HG03139 (cell line): ENCODE results near the gene C14orf180.
"Not testable (repeated sequence)": the region's sequence is repeated elsewhere in the genome, so short reads cannot be mapped to it uniquely, and the experiment has no call there.

Experiments
- ATAC-seq: cut with Tn5 transposase; IDR thresholded peaks from one replicate; pipeline ENCODE4 v1.9.1; 2021; ENCODE audit not compliant: unreplicated experiment

Gene C14orf180

DNA sequence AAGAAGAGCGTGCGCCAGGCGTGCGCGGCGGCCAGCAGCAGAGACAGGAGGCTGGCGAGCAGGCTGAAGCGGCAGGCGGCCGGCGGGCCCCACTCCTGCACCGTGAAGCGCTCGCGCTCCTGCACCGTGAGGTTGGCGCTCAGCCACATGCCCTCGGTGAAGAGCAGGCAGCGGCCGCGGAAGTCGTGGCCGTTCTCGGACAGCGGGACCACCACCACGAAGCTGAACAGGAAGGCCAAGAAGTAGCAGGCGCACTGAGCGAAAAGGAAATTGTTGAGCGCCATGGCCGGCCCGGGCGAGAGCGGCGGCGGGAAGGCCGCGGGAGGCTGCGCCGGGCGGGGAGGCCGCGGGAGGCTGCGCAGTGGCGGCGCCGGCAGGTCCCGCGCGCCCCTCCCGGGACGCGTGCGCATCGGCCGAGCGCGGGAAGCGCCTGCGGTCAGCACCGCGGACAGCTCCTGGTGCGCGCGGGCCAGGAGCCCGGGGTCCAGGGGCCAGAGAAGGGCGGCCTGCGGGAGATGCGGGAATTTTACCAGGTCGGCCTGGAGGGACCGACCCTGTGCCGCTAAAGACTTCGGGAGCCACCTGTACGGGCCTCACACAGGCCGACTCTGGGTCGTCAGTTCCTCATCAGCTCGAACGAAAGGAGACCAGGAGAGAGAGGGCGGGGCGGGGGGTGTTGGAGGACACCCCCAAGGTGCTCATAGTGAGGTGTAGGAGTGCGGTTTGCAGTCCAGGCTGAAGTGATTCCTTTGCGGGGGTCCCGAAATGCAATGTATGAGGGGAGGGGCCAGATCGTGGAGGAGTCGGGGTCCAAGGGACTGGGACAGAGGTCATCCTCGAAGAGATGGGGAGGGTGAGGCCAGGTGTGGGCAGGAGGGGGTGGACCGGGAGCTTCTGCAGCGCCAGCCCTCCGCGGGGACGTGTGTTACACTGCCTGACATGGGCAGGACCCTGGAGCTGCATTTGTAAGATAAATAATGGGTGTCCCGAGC, 25.2 kb downstream of the C14orf180 start, which contains the start of gene TMEM179:
TMEM179 (minus strand) TSS at position 315 of the 992 bp plus-strand sequence; CDS start at position 284, 31 bp downstream.
- ATAC-seq, result no peak

DNA sequence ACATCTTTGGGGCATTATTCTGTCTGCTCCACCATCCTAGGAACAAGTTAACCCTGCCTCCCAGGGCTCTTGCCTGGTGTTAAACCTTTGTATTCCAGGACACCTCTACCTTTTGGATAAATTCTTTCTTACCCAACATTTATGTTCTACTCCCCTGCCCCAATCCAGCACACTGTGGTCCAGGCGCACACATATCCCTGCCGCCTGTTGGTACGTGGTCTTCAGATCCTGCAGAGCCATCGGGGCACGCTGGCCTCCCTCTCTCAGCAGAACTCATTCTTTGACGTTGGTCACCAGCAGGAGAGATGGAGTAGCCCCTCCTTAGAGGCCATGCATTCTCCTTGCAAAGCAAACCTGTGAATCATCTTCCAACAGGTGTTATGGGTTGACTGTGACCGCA, 30.1 kb downstream of the C14orf180 start:
- no peak for ATAC-seq

DNA sequence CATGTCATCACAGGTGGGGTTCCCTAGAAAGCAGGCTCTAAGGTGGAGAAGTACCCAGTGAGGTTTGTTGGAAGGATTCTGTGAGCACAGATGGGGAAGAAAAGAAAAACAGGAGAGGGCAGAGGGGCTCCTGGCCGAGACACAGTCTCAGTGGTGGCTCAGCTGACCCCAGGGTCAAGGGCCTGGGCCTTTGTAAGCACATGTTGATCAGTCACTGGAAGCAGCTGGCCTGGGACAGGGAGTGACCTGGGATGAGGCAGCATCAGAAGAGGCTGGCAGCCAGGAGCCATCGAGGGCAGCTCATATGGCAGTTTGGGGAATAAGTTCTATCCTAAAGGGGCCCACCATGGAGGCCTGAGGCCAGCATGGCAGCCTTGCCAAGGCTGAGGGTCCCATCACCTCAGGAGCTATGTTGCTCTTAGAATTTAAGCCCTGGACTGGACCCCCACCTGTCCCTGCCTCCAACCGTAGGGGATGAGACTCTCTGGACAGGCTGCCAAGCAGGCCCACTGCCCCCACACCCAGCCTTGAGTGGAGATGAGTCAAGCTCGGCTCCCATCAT, 31.3 kb downstream of the C14orf180 start:
- ATAC-seq, result no peak

DNA sequence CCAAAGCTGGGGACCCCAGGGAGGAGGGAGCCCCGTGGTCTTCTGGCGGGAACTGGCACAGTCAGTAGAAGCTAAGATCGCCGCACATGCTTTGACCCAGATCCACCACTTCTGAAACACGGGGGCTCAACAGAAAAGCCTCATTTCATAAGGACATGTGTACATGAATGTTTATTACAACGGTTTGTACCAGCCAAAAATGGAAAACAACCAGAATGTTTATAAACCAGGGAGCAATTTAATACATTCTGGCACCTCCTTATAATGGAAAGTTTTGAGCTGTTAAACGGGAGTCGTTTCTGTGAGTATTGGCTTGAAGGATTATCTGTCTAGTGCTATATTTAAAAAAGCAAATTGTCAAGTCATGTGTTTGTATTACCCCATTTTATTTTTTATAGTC, 32.3 kb downstream of the C14orf180 start:
- ATAC-seq, result no peak

DNA sequence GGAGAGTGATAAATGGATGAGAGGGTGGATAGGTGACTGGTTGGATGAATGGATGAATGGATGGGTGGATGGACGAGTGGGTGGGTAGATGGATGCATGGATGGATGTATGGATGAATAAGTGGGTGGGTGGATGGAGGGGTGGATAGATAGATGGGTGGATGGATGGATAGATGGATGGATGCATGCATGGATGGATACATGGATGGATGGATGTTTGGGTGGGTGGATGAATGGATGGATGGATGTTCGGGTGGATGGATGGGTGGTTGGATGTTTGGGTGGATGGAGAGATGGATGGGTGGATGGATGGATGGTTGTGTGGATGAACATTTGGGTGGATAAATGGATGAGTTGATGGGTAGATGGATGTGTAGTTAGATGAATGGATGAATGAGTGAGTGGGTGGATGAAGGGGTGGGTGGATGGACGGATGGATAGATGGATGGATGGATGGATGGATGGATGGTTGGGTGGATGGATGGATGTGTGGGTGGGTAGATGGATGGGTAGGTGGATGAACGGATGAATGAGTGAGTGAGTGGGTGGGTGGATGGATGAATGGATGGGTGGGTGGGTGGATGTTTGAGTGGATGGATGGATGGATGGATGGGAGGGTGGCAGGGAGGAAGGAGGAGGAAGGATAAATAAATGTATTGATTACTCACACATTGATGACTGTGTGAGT, 34.7 kb downstream of the C14orf180 start:
- no peak for ATAC-seq

DNA sequence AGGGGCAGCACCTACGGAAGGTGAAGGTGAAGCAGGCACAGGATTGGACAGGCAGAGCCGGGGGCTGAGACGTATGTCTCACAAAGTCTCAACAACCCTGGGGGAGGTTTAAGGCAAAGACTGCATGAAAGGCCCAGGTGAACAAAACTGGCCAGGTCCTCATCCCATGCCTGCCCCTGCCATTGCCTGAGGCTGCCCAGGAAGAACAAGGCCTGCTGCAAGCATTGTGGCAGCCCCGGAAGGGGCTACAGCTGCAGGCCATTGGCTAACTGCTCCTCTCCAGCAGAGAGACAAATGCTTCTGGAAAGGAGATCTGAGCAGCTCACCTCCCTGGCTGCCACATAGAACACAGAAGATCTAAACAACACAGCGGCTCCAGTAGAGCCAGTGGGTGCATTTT, 45.4 kb downstream of the C14orf180 start:
- no peak for ATAC-seq

DNA sequence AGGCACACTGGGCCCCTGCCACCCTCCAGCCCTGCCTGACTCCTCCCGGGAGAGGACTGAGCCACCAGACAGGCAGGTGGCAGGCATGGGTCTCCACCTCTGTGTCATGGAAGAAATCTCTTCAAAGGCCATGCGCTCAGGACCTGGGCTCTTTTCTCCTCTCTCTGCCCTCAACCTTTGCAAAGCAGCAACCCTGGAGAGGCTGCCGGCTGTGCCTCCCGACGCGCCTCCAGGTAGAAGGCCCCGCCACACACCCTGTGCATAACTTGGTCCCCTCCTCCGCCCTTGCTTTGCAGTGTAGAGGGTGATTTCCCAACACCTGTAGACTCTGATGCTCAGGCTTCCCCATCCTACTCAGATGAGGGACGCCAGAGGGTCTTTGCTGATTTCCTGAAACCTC, 53.2 kb downstream of the C14orf180 start:
- no peak for ATAC-seq

DNA sequence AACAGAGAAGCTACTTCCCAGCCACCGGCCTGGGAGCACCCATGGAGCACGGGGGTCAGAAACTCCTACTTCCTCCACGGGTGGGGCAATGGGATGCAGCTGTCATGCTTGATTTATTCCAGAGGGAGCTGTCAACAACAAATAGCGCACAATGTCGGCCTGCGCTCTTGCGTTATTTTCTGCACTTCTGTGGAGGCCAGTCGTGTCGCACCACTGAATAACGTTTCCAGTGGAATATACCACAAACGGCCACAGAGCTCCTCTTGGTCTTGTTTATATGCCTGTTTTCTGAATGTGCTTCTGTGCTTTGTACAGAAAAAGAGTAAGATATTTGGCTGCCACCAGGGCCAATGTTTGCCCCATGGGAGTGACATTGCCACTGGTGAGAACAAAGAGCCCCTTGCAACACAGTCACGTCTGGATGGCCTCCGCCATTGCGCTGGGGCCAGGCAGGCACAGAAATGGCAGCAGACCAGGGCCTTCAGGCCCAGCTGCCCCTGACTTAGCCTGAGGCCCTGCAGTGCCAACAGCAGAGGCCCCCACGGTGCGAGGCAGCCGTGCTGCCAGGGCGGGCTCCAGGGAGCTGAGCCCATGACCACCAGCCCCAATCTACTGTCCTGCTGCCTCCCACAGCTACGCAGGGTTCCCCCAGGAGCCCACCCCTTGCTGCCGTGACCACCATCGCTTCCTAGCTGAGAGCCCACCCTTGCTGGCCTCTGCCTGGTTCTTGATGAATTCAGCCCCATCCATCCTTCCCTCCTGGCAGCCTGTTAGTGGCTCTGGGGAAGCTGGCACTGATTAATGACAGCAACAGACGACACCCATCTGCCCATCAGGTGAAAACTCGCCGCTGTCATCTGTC, 53.9 kb downstream of the C14orf180 start:
- no peak for ATAC-seq

DNA sequence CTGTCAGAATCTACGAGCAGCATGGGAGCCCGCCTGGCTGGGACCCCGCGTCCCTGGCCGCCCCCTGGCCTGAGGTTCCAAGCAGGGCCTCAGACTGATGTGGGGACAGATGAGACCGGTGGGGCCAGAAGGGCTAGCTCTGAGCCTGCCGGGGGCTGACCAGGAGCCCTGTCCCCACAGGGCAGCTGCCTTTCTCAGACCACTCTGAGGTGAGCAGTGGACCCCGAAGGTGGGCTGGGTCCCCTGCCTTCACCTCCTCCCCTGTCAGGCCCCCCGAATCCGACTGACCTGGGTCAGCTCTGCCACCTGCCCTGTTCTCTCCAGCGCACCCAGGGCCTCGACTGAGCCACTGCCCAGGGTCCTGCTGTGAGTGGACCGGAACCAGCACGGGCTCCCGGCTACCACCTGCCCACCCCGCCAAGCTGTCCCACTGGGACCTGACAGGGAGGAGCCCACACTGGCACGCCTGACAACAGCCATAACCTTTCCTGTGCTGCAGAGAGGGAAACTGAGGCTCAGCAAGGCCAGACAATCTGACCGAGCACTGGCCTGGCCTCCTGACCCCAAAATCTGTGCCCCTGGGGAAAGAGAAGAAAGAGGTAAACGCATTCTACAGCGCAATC, 54.7 kb downstream of the C14orf180 start:
- no peak for ATAC-seq

DNA sequence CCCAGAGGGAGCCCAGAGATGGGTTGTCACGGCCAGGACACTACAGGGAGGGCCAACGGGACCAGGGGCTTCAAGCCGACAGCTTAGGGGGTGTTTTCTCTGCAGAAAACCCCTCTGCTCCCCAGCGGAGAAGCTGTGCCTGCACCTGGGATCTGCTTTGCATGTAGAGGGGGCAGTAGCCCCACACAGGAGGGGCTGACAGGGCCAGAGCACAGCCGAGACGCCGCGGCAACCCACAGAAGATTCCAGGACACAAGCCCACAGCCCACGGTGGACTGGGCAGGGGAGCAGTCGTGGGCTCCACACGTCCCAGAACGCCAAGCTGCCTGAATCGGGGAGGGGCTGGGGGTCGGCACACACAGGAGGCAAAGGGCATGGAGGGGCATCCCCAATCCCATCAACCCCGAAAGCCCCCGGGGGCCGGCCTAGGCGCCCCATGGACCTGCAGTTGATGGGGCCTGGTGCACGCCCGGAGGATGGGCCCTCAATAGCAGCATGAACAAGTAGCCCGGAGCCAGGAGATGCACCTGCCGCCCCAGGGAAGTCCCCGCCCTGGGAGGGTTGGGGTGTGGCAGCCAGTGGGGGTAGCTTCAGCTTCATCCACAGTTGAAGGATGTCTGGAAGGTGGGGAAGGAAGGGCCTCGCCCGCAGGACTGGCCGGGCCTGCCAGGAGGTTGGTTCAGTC, 55.5 kb downstream of the C14orf180 start:
- no peak for ATAC-seq

DNA sequence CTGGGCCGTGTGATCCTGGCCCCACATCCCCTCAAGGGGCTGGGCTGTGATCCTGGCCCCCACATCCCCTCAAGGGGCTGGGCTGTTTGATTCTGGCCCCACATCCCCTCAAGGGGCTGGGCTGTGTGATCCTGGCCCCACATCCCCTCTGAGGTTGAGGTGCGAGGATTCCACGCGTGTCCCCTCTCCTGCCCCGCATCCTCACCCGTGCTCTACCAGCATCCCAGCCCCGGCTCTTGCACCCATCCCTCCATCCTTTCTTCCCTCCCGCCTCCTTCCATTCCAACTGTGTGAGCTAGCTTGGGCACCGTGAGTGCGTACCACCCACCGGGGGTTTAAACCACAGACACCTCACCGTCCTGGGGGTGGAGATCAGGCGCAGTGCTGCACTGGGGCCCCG, 56.2 kb downstream of the C14orf180 start:
- ATAC-seq, result no peak

DNA sequence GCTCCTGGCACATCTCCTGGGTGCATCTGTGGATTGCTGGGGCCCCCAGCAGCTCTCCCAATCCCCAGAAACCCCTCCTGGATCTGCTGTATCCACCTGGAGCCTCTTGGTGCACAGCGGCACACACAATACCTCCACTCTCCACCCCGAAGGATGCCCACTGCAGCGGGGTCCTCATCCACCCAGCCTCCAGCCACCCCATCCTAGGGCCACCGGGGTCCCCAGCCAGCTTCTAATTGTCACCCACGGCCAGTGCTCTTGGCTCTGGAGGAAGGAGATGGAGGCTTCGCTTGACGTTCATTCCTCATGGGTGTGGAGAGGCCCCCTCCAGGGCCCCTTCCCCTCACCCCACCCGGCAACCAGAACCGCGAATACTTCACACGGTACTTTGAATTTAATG, 56.6 kb downstream of the C14orf180 start:
- ATAC-seq, result no peak

DNA sequence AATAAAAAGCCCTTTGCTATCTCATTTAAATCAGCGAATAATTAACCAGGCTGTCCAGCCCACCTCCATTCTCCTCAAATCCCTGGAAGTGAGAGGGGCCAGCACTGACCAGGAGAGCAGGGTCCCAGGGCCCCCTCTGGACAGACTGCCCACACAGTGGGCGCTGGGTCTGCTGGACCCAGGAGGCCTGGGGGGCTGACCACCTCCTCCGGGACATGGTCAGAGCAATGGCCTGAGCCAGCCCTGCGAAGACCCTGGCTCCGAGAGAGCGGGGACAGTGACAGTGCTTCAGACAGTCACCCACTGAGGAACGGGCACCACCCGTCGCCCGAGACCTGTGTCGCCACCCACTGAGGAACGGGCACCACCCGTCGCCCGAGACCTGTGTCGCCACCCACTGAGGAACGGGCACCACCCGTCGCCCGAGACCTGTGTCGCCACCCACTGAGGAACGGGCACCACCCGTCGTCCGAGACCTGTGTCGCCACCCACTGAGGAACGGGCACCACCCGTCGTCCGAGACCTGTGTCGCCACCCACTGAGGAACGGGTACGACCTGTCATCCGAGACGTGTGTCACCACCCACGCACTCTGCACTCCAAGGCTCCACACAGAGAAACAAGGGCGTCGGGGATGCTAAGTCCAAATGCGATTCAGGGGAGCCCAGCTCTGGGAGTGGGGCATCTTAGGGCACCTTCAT, 57.4 kb downstream of the C14orf180 start:
- not testable (repeated sequence) for ATAC-seq

DNA sequence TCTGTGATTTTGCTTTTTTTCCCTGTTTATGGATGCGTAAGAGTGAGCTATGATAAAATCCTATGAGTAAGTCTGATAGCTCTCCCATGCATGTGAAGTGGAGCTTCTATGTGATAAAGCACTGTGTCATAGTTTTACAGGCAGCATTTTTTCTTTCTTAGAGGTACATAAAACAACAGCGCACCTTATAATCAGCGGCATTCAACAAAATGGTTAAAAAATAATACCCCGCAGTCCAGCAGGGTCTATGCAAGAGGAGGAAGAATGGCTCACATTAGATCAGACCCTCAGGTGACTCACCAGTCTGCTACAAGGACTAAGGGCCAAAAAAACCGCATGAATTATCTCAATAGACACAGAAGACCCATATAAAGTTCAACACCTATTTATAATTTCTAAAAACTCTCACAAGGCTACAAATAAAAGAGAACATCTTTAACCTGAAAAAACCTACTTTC, 58.0 kb downstream of the C14orf180 start:
- no peak for ATAC-seq

DNA sequence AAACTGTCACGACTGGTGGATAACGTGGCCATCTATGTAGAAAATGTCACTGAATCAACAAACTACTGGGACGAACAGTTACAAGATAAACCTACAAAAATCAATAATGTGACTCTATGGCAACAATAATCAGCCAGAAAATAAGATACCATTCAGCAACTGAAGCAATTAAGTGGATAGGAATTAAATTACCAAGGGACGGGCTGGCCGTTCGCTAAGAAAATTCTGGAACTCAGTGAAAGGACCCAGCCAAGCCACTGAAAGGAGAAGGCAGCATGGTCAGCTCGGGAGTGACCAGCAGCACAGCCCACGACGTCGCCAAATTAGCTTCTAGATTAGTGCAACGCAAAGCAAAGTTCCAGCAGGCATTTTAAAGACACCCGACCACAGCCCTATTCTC, 58.6 kb downstream of the C14orf180 start:
- no peak for ATAC-seq

DNA sequence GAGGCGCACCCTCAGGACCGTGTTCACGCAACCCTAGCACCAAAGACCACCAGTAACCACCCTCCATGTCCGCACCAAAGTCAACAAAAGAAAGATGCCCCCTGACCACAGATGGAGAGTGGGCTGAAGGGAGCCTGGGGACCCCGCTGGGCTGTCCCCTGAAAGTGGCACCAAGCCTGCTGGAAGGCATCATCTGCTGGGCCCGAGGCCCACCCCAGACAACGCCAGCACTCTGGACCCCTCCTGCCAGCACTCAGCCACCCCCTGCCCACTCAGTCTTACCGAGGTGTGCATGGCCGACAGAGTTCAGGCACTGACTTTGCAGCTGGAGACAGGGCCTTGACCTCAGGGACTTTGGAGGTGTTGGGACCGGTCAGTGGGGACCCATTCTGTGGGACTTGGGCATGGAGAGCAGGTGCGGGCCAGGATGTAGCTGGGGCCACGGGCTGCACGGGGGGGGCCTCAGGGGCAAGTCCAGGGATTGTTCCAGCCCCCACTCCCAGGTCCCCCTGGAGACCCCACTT, 59.4 kb downstream of the C14orf180 start:
- no peak for ATAC-seq

DNA sequence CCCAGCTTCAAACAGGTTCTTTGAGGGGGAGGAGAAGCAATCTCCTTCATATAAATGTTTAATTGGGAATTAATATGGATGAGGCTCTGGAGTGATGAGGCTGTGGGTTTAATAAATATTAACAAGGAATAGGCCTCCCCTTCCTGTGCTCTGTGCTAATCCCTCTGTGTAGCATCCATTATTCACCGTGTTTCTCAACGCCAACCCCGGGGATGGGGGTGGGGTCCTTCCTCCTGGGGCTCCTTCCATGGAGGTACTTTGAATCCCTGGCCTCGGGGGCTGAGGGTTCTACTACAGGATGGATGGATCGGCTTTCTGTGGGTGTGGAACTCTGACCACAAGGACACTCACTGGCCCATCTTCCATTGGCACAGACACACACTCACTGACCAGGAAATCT, 59.9 kb downstream of the C14orf180 start:
- ATAC-seq, result no peak
